OCI-LY7 (cell line): ENCODE results near the gene CRIP3. TPM values are rescaled to one million over a fixed set of nuclear protein-coding genes. Genes with fewer than 3 reads are reported as not detected.

ENCODE experiments used
- BruUV-seq: library from RNA; stranded (reverse); fragments of 400-500 nt; replicated peaks from 2 replicates; lab custom pipeline; 2021; lab: Mats Ljungman, UMichigan
- CTCF ChIA-PET: fragments of 300-600 bp; sonication (Branson Sonifier 250); formaldehyde crosslinking; loops from one replicate; lab custom pipeline; 2022; ENCODE audit warnings: antibody characterized with exemption; ENCODE audit not compliant: unreplicated experiment; lab: Charles Lee
- POLR2A ChIA-PET: fragments of 300-600 bp; sonication (Branson Sonifier 250); formaldehyde crosslinking; loops from one replicate; lab custom pipeline; 2022; ENCODE audit warnings: antibody characterized with exemption; lab: Charles Lee
- DNase-seq: peaks from one replicate; pipeline ENCODE4 v3.0.0-alpha.2; 2015; ENCODE audit warnings: low spot score
- H2AFZ ChIP-seq: fragments of 200-600 bp; sonication (generic), shearing (Covaris generic); 2 replicates; pipeline ENCODE4 v1.6.1; 2014; ENCODE audit warnings: mild to moderate bottlenecking, antibody characterized with exemption, low read length, moderate library complexity
- H3K27ac ChIP-seq: fragments of 200-600 bp; sonication (generic); 2 replicates; pipeline ENCODE4 v1.5.1; 2014; ENCODE audit warnings: mixed run types, low read depth, mild to moderate bottlenecking, moderate library complexity, low read length, inconsistent platforms; ENCODE audit not compliant: poor library complexity, severe bottlenecking
- H3K36me3 ChIP-seq: fragments of 200-600 bp; sonication (generic); 2 replicates; pipeline ENCODE4 v1.6.1; 2014; ENCODE audit warnings: mild to moderate bottlenecking, antibody characterized with exemption, low read length, moderate library complexity, mixed read lengths; ENCODE audit not compliant: insufficient read depth
- H3K4me1 ChIP-seq: fragments of 200-600 bp; sonication (generic); 2 replicates; pipeline ENCODE4 v1.5.1; 2014; ENCODE audit warnings: mild to moderate bottlenecking, low read length; ENCODE audit not compliant: insufficient read depth, poor library complexity, severe bottlenecking
- H3K4me2 ChIP-seq: fragments of 200-600 bp; sonication (generic); 2 replicates; pipeline ENCODE4 v1.6.1; 2014; ENCODE audit warnings: mild to moderate bottlenecking, low read length
- H3K4me3 ChIP-seq: fragments of 200-600 bp; sonication (generic); 2 replicates; pipeline ENCODE4 v1.5.1; 2014; ENCODE audit warnings: mild to moderate bottlenecking, low read depth, low read length; ENCODE audit not compliant: poor library complexity, severe bottlenecking
- H3K79me2 ChIP-seq: fragments of 200-600 bp; sonication (generic); 2 replicates; pipeline ENCODE4 v1.6.1; 2016; ENCODE audit warnings: low read depth, mild to moderate bottlenecking, low read length, moderate library complexity, mixed read lengths; ENCODE audit not compliant: insufficient read depth
- H3K9me2 ChIP-seq: fragments of 200-600 bp; sonication (generic); 2 replicates; pipeline ENCODE4 v1.6.1; 2016; ENCODE audit warnings: mild to moderate bottlenecking, low read length, mixed read lengths; ENCODE audit not compliant: insufficient read depth
- H3K9me3 ChIP-seq: fragments of 200-600 bp; sonication (generic); 2 replicates; pipeline ENCODE4 v1.6.1; 2014; ENCODE audit warnings: mild to moderate bottlenecking, mixed run types, low read length, mixed read lengths
- H4K20me1 ChIP-seq: fragments of 200-600 bp; sonication (generic); 2 replicates; pipeline ENCODE4 v1.6.1; 2014; ENCODE audit warnings: mild to moderate bottlenecking, antibody characterized with exemption, low read length, moderate library complexity, mixed read lengths; ENCODE audit not compliant: insufficient read depth
- CTCF ChIP-seq: fragments of 200-600 bp; sonication (generic); conservative IDR thresholded peaks from 2 replicates; pipeline ENCODE4 v1.5.1; 2014; ENCODE audit warnings: mild to moderate bottlenecking, antibody characterized with exemption, low read length, moderate library complexity, mixed read lengths
- EZH2phosphoT487 ChIP-seq: fragments of 200-600 bp; sonication (generic); IDR thresholded peaks from 2 replicates; pipeline ENCODE4 v1.6.1; 2018; ENCODE audit warnings: low read depth, borderline replicate concordance, mild to moderate bottlenecking, mixed run types, antibody characterized with exemption, low read length, moderate library complexity, mixed read lengths
- intact Hi-C: fragments of 100-400 bp; cut with micrococcal nuclease; formaldehyde crosslinking; loops from one replicate; pipeline ENCODE4 v1.10.0; 2022; ENCODE audit not compliant: unreplicated experiment
- total RNA-seq, 2 experiments: library from RNA; depleted of rRNA in 1 of 2; stranded (reverse); fragments of >200 nt in 1 of 2; shearing (Covaris generic) in 1 of 2; gene quantifications; 2 replicates each; pipeline ENCODE4 v1.2.3, GENCODE V29; 2014 to 2022

Gene CRIP3
- total RNA-seq, 2 experiments from 2014 or later: 1.7 to 2.9 TPM

- ChIA-PET POLR2A (interaction anchor here (0.7 to 1.8 kb wide), 4 partner anchors 31 to 206 kb away, joined by 3 read pairs; no protein-coding TSS in a partner anchor), CTCF (no interaction called here)
- H3K4me3 ChIP-seq: no peak overlapping the region
- H2AFZ ChIP-seq: no peak overlapping the region
- intact Hi-C loops: no loop called here
- H4K20me1 ChIP-seq: no peaks in the 10 kb centered on the region
- no peaks in the 10 kb centered on the region for H3K9me2 ChIP-seq
- DNase-seq: no peak
- BruUV-seq: no TSS peak
- H3K4me1 ChIP-seq: peaks cover 31% of the 10 kb centered on the region
- no peaks in the 10 kb centered on the region for H3K9me3 ChIP-seq
- H3K36me3 ChIP-seq: no peaks in the 10 kb centered on the region
- no peaks in the 10 kb centered on the region for H3K79me2 ChIP-seq
- TF ChIP-seq EZH2phosphoT487 (no peak), CTCF (no peak)
- H3K4me2 ChIP-seq: no peak overlapping the region
- H3K27ac ChIP-seq: no peak overlapping the region
These were observed 9.4 kb upstream of the CRIP3 start for GRCh38 chr6:43318011-43318410.

- peak; percentile 16 for DNase-seq
- Histone ChIP-seq H4K20me1 (no peaks in the 10 kb centered on the region), H3K4me1 (peaks cover 25% of the 10 kb centered on the region), H3K4me2 (no peak overlapping the region), H3K27ac (no peak overlapping the region), H3K4me3 (no peak overlapping the region), H3K9me2 (no peaks in the 10 kb centered on the region), H3K79me2 (no peaks in the 10 kb centered on the region), H2AFZ (no peak overlapping the region), H3K36me3 (no peaks in the 10 kb centered on the region), H3K9me3 (no peaks in the 10 kb centered on the region)
- TF ChIP-seq EZH2phosphoT487: no peak
- 0 out of 2 replicates have a peak, but pooled peaks have one; percentile 24 for TF ChIP-seq CTCF
- no TSS peak for BruUV-seq
- ChIA-PET POLR2A (interaction anchor here (0.5 to 1.5 kb wide), 7 partner anchors 9 to 204 kb away, joined by 3 to 6 read pairs (median 3); no protein-coding TSS in a partner anchor), CTCF (no interaction called here)
- intact Hi-C loops: no loop called here
These were observed 5.2 kb upstream of the CRIP3 start for GRCh38 chr6:43313813-43314212.

GRCh38 chr6:43311666-43312065 lies 3.0 kb upstream of the CRIP3 start:
- H4K20me1 ChIP-seq: no peaks in the 10 kb centered on the region
- H2AFZ ChIP-seq: no peak overlapping the region
- intact Hi-C loops: no loop called here
- no peak overlapping the region for H3K4me2 ChIP-seq
- no peak for DNase-seq
- ChIA-PET POLR2A (no interaction called here), CTCF (no interaction called here)
- H3K27ac ChIP-seq: no peak overlapping the region
- no peaks in the 10 kb centered on the region for H3K9me3 ChIP-seq
- no peaks in the 10 kb centered on the region for H3K36me3 ChIP-seq
- TF ChIP-seq CTCF (no peak), EZH2phosphoT487 (no peak)
- BruUV-seq: no TSS peak
- H3K4me3 ChIP-seq: no peak overlapping the region
- no peaks in the 10 kb centered on the region for H3K79me2 ChIP-seq
- H3K9me2 ChIP-seq: no peaks in the 10 kb centered on the region
- H3K4me1 ChIP-seq: peaks cover 28% of the 10 kb centered on the region
